Measurements from ENCODE around the gene HNRNPC.

- TF ChIP-seq, protein P1, sequence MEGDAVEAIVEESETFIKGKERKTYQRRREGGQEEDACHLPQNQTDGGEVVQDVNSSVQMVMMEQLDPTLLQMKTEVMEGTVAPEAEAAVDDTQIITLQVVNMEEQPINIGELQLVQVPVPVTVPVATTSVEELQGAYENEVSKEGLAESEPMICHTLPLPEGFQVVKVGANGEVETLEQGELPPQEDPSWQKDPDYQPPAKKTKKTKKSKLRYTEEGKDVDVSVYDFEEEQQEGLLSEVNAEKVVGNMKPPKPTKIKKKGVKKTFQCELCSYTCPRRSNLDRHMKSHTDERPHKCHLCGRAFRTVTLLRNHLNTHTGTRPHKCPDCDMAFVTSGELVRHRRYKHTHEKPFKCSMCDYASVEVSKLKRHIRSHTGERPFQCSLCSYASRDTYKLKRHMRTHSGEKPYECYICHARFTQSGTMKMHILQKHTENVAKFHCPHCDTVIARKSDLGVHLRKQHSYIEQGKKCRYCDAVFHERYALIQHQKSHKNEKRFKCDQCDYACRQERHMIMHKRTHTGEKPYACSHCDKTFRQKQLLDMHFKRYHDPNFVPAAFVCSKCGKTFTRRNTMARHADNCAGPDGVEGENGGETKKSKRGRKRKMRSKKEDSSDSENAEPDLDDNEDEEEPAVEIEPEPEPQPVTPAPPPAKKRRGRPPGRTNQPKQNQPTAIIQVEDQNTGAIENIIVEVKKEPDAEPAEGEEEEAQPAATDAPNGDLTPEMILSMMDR (IDR thresholded peaks at IDR 0.05) = no peak
- TF ChIP-seq POLR2A (IDR thresholded peaks at IDR 0.05) = no peak
- no peak for TF ChIP-seq POLR2AphosphoS5 (IDR thresholded peaks at IDR 0.05)
- TF ChIP-seq EP300 (IDR thresholded peaks at IDR 0.05; ENCODE audit: low read depth) = no peak
Observed at GRCh38 chr14:21309238-21309636, 40.0 kb upstream of the HNRNPC start.

Data from transverse colon (tissue), 4 donors.